GM21529 (cell line): ENCODE measurements around the gene CXCL6.

ENCODE experiments used
- ATAC-seq: cut with Tn5 transposase; IDR thresholded peaks from one replicate; pipeline ENCODE4 v1.9.1; 2021; ENCODE audit not compliant: unreplicated experiment

Gene CXCL6

DNA sequence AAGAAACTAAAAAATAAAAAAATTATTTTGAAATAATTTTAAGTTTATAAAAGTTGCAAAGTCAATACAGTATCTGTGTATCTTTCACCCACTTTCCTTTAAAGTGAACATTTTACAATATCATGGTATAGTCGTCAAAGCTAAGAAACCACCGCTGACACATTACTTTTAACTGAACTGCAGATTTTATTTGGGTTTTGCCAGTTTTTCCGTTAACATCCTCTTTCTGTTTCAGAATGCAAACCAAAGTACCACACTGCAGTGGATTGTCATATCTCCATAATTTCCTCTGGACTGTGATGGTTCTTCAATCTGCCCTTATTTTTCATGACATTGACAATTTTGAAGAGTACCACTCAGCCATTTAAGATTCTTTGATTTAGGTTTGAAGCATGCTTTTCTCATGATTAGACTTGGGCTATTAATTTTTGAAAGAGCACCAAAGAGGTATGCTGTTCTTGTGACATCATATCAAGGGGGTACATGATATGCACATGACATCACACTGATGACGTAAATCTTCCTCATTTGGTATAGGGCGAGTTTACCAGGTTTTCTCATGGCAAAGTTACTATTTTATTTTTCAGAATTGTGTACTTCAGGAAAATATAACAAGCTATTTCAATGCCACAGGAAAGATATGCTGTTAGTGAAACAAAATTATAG lies 29.1 kb downstream of the CXCL6 start:
- ATAC-seq, result no peak

DNA sequence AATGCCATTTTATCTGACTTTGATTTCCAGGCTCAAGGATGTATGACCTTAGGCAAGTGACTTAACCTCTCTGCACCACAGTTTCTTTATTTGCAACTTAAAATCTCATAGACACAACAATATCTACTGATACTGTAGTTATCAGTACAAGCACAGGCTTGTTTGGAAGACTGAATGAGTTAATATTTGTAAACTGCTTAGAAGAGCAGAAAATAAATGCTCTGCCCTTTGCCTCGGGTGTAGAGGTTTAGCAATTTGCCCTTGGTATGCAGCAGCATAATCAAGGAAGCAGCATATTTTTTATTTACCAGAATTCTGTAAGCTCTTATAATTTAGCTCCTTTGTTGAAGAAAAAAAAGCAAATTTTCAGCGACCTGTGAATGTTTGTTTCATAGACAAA lies 29.8 kb downstream of the CXCL6 start:
- no peak for ATAC-seq

DNA sequence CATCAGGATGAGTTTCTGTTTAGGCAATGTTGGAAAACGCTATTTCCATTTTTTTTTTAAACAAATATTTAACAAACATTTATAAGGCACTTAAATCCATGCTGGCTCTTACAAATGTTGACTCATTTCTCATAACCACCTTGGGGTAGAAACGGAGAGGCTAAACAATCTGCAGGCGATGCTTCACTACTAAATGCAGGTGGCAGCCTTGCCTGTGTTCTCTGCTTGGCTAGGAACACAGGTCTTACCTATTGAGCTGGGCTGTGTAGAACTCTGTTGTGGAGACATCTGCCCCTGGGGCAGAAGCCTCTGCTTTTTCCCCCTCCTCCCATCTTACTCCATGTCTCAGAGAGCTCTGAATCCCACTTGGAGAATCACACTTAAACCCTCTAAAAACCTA lies 31.3 kb downstream of the CXCL6 start:
- ATAC-seq, result no peak

DNA sequence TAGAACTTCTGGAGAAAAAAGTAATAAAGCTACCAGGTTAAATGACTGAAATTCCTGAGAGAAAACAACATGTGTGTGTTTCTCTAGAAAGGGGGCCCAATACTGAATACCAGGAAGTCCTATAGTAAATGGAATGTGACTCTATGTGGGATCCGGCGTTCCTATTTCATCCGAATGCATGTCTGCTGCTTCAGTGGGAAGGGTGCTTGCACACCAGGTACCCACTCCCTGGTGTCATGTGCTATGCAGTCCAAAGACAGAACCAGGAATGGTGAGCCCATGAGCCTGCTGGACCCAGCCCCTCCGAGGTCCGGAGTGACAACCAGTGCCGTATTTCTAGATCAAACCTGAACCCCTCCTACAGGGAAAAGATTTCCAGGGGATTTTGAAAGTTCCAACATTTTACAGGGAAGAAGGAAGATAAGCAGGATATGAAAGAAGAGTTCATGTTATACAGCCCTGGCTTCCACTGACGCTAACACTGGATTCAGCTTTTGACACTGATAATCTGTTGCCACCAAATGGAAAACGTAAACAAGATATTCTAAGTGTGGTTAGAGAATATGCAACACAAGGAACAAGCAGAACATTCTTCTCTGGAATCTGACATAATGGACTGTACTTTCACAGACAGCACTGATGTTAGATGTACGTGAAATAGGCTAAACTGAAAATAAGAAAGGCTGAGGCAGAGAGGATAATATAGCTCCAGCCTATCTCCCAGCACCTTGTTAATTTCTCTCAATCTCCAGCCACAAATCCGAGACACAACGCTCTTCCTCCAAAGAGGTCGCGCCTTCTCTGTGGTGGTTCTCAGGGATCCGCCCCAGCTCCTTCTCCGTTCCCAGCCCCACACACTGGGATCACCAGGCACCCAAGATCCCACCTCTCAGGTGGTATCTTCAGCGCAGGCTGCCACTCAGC lies 32.0 kb downstream of the CXCL6 start:
- no peak for ATAC-seq

DNA sequence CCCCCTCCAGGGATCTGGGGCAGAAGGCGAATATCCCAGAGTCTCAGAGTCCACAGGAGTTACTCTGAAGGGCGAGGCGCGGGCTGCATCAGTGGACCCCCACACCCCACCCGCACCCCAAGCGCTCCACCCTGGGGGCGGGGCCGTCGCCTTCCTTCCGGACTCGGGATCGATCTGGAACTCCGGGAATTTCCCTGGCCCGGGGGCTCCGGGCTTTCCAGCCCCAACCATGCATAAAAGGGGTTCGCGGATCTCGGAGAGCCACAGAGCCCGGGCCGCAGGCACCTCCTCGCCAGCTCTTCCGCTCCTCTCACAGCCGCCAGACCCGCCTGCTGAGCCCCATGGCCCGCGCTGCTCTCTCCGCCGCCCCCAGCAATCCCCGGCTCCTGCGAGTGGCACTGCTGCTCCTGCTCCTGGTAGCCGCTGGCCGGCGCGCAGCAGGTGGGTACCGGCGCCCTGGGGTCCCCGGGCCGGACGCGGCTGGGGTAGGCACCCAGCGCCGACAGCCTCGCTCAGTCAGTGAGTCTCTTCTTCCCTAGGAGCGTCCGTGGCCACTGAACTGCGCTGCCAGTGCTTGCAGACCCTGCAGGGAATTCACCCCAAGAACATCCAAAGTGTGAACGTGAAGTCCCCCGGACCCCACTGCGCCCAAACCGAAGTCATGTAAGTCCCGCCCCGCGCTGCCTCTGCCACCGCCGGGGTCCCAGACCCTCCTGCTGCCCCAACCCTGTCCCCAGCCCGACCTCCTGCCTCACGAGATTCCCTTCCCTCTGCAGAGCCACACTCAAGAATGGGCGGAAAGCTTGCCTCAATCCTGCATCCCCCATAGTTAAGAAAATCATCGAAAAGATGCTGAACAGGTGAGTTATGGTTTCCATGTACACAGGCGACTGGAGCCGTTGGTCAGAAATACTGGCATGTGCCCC lies 32.9 kb downstream of the CXCL6 start, which contains the start of gene CXCL1:
CXCL1 (plus strand) TSS at position 264 of the 926 bp plus-strand sequence; CDS start at position 342, 78 bp downstream.
- no peak for ATAC-seq

DNA sequence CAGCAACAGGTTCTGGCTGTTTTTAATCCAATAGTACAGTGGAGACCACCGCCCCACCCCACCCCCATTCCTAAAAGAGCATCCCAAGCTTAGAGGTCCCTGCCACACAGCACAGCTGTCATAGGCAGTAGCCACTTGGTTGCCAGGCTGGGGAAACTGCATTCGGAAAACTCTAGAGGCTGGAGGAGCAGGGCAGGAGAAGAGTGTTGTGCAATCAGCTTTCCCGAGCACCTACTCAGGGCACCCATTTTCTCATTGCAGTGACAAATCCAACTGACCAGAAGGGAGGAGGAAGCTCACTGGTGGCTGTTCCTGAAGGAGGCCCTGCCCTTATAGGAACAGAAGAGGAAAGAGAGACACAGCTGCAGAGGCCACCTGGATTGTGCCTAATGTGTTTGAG lies 33.8 kb downstream of the CXCL6 start:
- no peak for ATAC-seq

DNA sequence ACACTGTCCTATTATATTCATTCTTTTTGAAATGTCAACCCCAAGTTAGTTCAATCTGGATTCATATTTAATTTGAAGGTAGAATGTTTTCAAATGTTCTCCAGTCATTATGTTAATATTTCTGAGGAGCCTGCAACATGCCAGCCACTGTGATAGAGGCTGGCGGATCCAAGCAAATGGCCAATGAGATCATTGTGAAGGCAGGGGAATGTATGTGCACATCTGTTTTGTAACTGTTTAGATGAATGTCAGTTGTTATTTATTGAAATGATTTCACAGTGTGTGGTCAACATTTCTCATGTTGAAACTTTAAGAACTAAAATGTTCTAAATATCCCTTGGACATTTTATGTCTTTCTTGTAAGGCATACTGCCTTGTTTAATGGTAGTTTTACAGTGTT lies 34.3 kb downstream of the CXCL6 start:
- no peak for ATAC-seq

DNA sequence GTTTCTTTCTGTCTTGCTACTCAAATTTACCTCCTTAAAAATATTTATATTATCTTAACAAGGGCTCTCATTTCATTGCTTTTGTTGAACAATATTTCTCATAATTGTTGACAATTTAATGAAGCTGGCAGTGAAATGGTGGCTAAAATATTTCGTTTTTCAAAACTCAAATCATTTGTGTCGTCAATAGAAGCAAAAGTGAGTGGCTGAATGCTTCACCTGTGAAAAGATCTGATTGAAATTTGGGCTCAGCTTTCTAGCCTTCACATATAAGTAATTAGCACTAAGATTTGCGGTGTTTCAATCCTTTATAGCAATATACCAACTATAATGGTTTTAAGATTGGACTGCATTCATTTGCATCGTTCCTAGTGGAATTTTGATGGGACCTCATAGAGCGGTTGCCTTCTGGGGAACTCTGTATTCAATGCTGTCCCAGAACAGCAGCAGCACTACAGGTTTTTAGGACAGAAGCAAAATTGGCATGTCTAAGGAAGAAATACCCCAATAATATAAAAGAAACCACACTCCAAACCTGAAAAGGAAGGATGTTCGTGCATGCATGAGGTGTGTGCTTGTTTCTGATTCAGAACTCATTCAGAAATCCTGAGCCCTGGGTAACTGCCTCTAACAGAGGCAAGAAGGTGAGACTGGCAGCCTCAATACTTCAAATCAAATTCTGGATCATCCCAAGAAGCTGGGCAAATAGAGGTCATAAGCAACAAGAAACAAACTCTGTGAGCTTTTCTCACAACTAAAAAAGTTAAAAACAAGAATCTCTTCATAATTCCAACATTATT lies 35.2 kb downstream of the CXCL6 start:
- no peak for ATAC-seq

DNA sequence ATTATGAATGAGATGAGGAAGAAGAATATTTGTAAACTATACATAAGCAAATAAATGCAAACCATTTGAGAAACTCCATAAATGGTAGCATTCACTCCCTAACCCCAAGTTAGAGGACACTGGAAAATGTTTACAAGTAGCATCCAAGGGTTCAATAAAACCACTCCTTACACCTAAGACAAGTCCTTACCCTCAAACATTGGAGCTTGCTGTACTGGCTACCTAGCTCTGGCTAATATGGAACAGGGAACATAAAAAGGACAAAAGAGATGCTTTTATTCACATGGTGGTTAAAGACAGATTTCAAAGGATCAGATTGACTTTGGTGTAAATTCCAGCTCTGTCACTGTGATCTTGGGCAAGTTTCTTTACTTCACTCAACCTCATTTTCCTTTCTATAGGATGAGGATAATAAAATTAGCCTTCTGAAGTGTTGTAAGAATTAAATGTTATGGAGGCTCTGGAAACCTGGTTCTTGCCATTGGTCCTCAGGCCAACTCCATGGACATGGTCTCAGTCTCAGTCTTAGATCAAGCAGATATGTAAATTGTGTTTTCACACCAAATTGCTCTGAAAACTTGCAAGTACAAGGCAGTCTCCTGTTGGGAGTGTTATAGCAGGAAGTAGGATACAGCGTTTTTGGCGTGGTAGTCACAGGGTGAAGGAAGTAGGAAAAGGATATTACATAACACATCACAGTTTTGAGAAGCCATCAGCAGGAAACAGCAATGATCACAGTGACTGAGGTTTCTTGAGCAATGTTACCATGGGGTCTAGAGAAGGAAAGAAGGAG lies 36.0 kb downstream of the CXCL6 start:
- ATAC-seq, result no peak

DNA sequence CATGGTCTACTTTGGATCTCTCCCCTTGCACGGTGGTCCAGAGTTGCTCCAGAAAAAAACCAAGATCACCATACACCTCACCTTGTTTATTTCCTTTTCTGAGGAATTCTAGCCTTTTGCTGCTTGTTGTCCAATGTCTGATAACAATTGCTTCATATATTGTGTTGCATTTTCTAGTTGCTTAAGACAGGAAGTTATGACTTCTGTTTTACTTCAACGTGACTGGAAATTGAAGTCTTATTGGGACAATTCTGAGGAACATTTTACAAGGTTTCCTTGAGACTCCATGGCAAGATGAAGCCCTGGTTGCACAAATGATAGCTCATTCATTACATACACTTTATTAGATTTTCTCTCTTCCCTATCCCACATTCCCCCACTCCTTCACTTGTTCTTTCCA lies 37.9 kb downstream of the CXCL6 start:
- no peak for ATAC-seq

DNA sequence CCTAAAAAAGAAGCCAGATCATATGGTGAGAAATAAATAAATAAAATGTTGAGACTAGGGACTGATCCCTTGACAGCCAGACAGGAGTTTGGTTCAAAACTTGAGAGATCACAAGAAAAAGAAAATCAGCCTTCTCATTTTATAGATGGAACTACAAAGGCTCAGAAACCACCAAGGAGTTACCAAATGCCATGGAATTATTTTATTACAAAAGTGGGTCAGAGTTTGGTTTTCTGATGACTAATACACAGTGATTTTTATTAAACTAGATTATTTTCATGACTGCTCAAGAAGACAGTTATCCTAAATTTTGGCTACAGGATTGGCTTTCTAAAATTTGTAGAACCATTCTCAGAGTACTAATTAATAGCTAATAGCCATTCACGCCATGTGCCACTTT lies 38.9 kb downstream of the CXCL6 start:
- no peak for ATAC-seq

DNA sequence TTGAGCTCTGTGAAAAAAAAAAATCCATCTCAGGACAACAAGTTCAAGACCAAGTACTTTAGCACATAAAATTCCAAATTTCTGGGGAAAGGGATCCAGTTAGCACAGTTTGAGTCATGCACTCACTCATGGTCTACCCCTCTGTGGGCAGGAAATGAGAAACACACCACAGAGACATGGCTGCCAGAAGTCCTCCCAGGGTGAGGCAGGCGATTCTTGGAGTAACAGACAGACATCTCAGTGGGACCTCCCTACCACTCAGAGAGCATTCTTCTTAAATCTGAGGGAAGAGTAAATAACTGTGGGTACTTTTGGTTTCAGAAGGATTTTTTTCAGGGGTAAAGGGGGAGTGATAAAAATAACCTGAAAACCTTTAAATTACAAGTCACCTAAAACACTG lies 46.8 kb downstream of the CXCL6 start:
- no peak for ATAC-seq

DNA sequence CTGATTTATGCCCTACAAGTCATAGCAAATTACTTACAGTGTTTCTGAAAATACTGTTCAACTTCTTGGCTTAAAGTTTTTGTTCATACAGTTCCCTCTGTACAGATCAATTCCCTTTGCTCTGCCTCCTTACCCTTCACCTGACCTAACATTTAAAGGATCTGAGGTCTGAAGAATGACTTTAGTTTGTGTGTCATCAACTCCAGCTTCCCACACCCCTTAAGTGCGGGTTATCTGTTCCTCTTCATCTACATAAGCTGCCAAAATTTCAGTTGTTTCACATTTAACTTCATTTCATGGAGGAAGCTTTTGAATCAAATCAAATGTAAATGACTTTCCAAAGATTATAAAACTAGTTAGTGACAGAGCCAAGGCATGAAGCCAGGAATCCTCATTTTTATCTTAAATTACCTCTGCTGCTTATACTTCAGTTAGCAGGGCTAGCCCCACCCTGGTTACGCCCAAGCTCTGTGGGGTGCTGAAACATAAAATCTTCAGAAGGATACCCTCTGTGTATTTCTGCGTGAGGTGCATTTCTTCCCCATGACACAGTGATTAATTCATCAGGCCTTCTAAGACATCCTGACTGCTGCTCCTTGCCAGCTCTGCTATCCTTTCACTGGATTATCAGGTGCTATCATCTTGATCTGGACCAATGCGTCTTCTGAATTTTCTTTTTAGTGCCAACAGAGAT lies 49.2 kb downstream of the CXCL6 start:
- ATAC-seq, result no peak
